Activated CD4-positive, alpha-beta T cell treated with anti-CD3 and anti-CD28 coated beads for 36 hours (primary cell): ENCODE measurements around the gene VSIG10. TPM values are rescaled to one million over a fixed set of nuclear protein-coding genes. Genes with fewer than 3 reads are reported as not detected.

Experiments used
- ATAC-seq: fragments of 200-7000 bp; cut with Tn5 transposase; one replicate; pipeline ENCODE4 v1.10.0; 2021; ENCODE audit warnings: mild to moderate bottlenecking, moderate library complexity
- CTCF ChIA-PET: fragments of 350-600 bp; sonication (Branson Sonifier 250); formaldehyde crosslinking; loops from one replicate; lab custom pipeline; 2021; ENCODE audit warnings: antibody characterized with exemption; lab: Charles Lee
- POLR2A ChIA-PET: fragments of 350-600 bp; sonication (Branson Sonifier 250); formaldehyde crosslinking; loops from one replicate; lab custom pipeline; 2021; ENCODE audit warnings: antibody characterized with exemption, inconsistent platforms; lab: Charles Lee
- DNase-seq: peaks from one replicate; pipeline ENCODE4 v3.0.0-alpha.2; 2020
- H3K27ac Mint-ChIP-seq: one replicate; pipeline ENCODE4 v1.8.0; 2021; ENCODE audit warnings: mixed read lengths
- H3K27me3 Mint-ChIP-seq: one replicate; pipeline ENCODE4 v1.8.0; 2021; ENCODE audit warnings: mixed read lengths
- H3K36me3 Mint-ChIP-seq: one replicate; pipeline ENCODE4 v1.8.0; 2021; ENCODE audit warnings: low read depth, mixed read lengths
- H3K4me1 Mint-ChIP-seq: one replicate; pipeline ENCODE4 v1.8.0; 2021; ENCODE audit warnings: mixed read lengths
- H3K4me3 Mint-ChIP-seq: one replicate; pipeline ENCODE4 v1.8.0; 2021; ENCODE audit warnings: mild to moderate bottlenecking, moderate library complexity, mixed read lengths
- H3K9me3 Mint-ChIP-seq: one replicate; pipeline ENCODE4 v1.8.0; 2021; ENCODE audit warnings: low read depth, mixed read lengths
- intact Hi-C, 2 experiments: fragments of 100-400 bp; cut with DNase I in 1 of 2; cut with micrococcal nuclease in 1 of 2; formaldehyde crosslinking; loops; one replicate each; pipeline versions ENCODE4 v1.14.2 to v1.15.1; 2022 to 2024; cut with DNase I, micrococcal nuclease
- total RNA-seq, 2 experiments: library from RNA; stranded (reverse); gene quantifications; one replicate each; pipeline ENCODE4 v1.2.3, GENCODE V29; 2021

VSIG10 gene
- total RNA-seq, 2 experiments from 2014 or later = 6.5 to 8.2 TPM

DNA sequence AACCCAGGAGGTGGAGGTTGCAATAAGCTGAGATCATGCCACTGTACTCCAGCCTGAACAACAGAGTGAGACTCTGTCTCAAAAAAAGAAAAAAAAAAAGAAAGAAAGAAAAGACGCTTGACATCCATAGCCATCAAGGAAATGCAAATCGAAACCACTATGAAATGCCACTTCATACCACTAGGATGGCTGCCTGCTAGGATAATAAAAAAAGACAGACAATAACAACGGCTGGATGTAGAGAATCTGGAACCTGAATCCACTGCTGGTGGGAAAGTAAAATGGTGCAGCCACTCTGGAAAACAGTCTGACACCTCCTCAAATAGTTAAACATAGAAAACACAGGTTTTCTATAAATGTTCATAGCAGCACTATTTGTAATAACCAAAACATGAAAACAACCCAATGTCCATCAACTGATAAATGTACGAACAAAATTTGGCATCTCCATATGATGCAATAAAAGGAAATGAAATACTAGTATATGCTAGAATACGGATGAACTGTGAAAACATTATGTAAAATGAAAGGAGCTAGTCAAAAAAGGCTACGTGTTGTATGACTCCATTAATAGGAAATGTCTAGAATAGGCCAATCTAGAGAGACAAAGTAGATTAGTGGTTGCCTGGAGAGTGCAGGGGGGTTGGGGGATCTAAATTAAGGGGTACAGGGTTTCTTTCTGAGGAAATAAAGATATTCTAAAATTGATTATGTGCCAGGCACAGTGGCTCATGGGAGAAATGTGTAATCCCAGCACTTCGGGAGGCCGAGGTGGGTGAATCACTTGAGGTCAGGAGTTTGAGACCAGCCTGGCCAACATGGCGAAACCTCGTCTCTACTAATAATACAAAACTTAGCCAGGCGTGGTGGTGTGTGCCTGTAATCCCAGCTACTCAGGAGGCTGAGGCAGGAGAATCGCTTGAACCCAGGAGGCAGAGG is 52.6 kb downstream of the VSIG10 start:
- peaks cover 49% of the 10 kb centered on the region for H3K36me3 Mint-ChIP-seq
- ChIA-PET CTCF (interaction anchor here (1.0 kb wide), 1 partner anchor 12 kb away, joined by 4 read pairs; no protein-coding TSS in a partner anchor), POLR2A (interaction anchor here (0.6 kb wide), 1 partner anchor 8 kb away, joined by 3 read pairs; no protein-coding TSS in a partner anchor)
- DNase-seq (no peak), ATAC-seq (peak; percentile 15)
- peak overlapping the region; percentile 83 for H3K27ac Mint-ChIP-seq
- H3K4me3 Mint-ChIP-seq = peak overlapping the region; percentile 15
- no peaks in the 10 kb centered on the region for H3K27me3 Mint-ChIP-seq
- H3K9me3 Mint-ChIP-seq = no peaks in the 10 kb centered on the region
- intact Hi-C loops = no loop called here
- peaks cover 48% of the 10 kb centered on the region for H3K4me1 Mint-ChIP-seq

DNA sequence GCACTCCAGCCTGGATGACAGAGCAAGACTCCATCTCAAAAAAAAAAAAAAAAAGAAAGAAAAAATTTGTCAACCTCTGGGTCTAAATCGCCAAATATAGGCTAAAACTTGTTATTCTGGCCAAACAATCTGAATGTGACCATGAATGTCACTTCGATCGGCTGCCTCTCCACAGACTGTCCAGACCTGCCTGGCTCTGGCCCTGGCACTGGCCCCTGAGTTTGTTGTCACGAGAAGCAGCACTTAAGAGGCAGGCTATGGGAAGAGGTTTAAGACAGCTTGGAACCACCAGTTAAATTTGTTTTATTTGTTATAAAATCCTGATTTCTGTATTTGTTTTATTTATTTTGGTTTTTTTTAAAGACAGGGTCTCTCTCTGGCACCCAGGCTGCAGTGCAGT is 57.4 kb downstream of the VSIG10 start:
- Mint-ChIP-seq H3K27ac (peak overlapping the region; percentile 91), H3K4me1 (peaks cover 59% of the 10 kb centered on the region)
- POLR2A ChIA-PET = interaction anchor here (0.6 kb wide), 1 partner anchor 29 kb away, joined by 10 read pairs; no protein-coding TSS in a partner anchor

DNA sequence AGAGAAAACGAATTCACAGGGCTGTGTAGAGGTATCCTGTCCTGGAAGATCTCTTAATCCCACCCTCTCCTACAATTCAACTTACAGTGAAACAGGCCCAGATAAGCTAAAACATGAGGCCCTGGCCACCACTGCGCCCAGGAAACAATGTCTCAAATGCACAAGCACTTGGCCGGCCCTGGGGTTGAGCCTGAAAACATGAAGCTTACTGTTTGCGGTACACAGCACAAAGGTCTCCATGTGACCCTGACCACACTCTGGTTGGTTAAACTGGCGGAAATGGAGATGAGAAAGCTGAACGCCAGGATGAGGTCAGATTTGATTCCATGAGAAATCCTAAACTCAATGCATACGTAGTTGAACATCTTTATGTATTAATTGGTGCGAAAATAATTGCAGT is 59.2 kb downstream of the VSIG10 start:
- Mint-ChIP-seq H3K4me1 (peaks cover 54% of the 10 kb centered on the region), H3K27me3 (no peaks in the 10 kb centered on the region), H3K36me3 (peaks cover 61% of the 10 kb centered on the region), H3K27ac (peak overlapping the region; percentile 97), H3K9me3 (no peaks in the 10 kb centered on the region), H3K4me3 (peak overlapping the region; percentile 33)
- no peak for ATAC-seq
- POLR2A ChIA-PET = interaction anchor here (0.6 to 2.6 kb wide), 10 partner anchors 9 to 1969 kb away, joined by 3 to 18 read pairs (median 4); partner anchors contain the start of gene WSB2
- DNase-seq = no peak
- CTCF ChIA-PET = interaction anchor here (0.8 to 1.8 kb wide), 7 partner anchors 8 to 169 kb away, joined by 4 to 10 read pairs (median 5); no protein-coding TSS in a partner anchor
- intact Hi-C loops = loop anchor here (1.0 to 10.0 kb wide), 4 partner anchors 8 to 1970 kb away; partner anchors contain the start of gene RFC5 (in 1 of the 2)

More for the DNA sequence above, 57.4 kb downstream of the VSIG10 start:
- peaks cover 69% of the 10 kb centered on the region for H3K36me3 Mint-ChIP-seq
- H3K27me3 Mint-ChIP-seq = no peaks in the 10 kb centered on the region
- DNase-seq = no peak
- CTCF ChIA-PET = interaction anchor here (1.2 to 1.9 kb wide), 4 partner anchors 10 to 330 kb away, joined by 3 to 9 read pairs (median 5); partner anchors contain the start of gene SUDS3
- no peak overlapping the region for H3K4me3 Mint-ChIP-seq
- no peaks in the 10 kb centered on the region for H3K9me3 Mint-ChIP-seq
- ATAC-seq = no peak
- intact Hi-C loops = loop anchor here in 1 of 2 experiments (10.0 kb wide), 1 partner anchor 1968 kb away; no protein-coding TSS in a partner anchor

DNA sequence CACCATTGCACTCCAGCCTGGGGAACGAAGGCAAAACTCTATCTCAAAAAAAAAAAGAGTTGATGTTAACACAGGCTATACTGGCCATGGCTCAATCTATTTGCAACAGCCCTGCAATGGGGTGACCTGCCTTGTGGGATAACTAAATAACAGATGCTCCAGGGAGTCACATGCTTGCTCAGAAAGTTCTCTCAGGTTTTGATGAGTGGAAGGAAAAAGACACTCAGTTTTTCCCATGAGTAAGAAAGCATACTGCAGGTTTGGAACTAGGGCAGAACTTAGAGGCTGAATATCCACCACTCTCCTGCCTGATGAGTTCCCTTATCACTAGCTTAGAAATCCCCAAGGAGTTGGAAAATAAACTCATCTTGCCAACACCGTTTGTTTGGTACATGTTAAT is 59.7 kb downstream of the VSIG10 start:
- ChIA-PET CTCF (interaction anchor here (1.4 to 1.8 kb wide), 4 partner anchors 10 to 169 kb away, joined by 4 to 7 read pairs (median 5); no protein-coding TSS in a partner anchor), POLR2A (interaction anchor here (0.6 to 2.6 kb wide), 9 partner anchors 8 to 1970 kb away, joined by 3 to 18 read pairs (median 5); partner anchors contain the start of gene WSB2)
- peaks cover 53% of the 10 kb centered on the region for H3K4me1 Mint-ChIP-seq

DNA sequence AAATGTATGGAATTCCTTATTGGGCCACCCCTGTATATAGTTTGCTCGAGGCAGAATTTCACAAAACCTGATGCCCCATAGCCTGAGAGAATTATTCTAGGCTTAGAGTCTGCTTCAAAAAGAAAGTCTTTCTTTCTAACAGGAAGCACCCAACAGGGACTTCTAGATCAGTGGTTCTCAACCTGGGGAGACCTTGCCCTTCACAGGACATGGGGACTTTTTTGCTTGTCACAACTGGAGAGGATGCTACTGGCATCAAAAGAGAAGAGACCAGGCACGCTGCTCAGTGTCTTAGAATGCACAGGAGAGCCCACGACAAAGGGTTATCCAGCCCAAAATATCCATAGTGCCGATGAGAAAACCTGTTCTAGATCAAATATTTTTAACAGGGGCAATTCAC is 61.7 kb downstream of the VSIG10 start:
- Mint-ChIP-seq H3K27me3 (no peaks in the 10 kb centered on the region), H3K27ac (peak overlapping the region; percentile 88), H3K9me3 (no peaks in the 10 kb centered on the region), H3K36me3 (peaks cover 70% of the 10 kb centered on the region), H3K4me3 (no peak overlapping the region), H3K4me1 (peaks cover 60% of the 10 kb centered on the region)
- DNase-seq = no peak
- no peak for ATAC-seq
- ChIA-PET POLR2A (no interaction called here), CTCF (no interaction called here)
- intact Hi-C loops = loop anchor here in 1 of 2 experiments (10.0 kb wide), 1 partner anchor 1973 kb away; no protein-coding TSS in a partner anchor

More for the DNA sequence above, 59.7 kb downstream of the VSIG10 start:
- ATAC-seq (peak; percentile 67), DNase-seq (peak; percentile 51)
- H3K27ac Mint-ChIP-seq = peak overlapping the region; percentile 97
- intact Hi-C loops = loop anchor here (1.0 to 10.0 kb wide), 4 partner anchors 8 to 1971 kb away; partner anchors contain the start of gene RFC5 (in 1 of the 2)
- H3K9me3 Mint-ChIP-seq = no peaks in the 10 kb centered on the region
- no peaks in the 10 kb centered on the region for H3K27me3 Mint-ChIP-seq
- H3K4me3 Mint-ChIP-seq = peak overlapping the region; percentile 33
- peaks cover 60% of the 10 kb centered on the region for H3K36me3 Mint-ChIP-seq

DNA sequence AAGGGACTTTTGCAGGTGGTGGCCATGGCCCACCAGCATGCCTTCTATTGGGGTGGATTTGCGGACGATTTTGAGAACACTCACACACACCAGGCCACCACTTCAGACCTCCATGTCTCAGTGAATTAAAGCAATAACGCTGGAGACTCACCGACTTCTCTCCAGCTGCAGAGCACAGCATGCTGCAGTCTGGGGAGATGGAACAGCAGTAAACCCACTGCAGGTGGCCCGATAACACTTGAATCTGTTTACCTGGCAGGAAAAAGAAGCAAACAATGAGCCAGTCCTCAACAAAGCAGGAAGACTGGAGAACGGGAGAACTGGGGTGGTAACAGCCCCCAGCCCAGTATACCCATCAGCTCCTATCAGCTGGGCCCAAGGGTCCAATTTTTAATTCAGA is 65.7 kb downstream of the VSIG10 start:
- Mint-ChIP-seq H3K27ac (peak overlapping the region; percentile 19), H3K4me1 (peaks cover 62% of the 10 kb centered on the region), H3K27me3 (no peaks in the 10 kb centered on the region), H3K4me3 (no peak overlapping the region), H3K36me3 (peaks cover 83% of the 10 kb centered on the region), H3K9me3 (peaks cover 2% of the 10 kb centered on the region)
- POLR2A ChIA-PET = no interaction called here
- intact Hi-C loops = loop anchor here in 1 of 2 experiments (5.0 to 10.0 kb wide), 2 partner anchors 161 to 1953 kb away; no protein-coding TSS in a partner anchor
- CTCF ChIA-PET = interaction anchor here (5.9 kb wide), 1 partner anchor 17 kb away, joined by 48 read pairs; no protein-coding TSS in a partner anchor
- no peak for ATAC-seq
- DNase-seq = no peak

DNA sequence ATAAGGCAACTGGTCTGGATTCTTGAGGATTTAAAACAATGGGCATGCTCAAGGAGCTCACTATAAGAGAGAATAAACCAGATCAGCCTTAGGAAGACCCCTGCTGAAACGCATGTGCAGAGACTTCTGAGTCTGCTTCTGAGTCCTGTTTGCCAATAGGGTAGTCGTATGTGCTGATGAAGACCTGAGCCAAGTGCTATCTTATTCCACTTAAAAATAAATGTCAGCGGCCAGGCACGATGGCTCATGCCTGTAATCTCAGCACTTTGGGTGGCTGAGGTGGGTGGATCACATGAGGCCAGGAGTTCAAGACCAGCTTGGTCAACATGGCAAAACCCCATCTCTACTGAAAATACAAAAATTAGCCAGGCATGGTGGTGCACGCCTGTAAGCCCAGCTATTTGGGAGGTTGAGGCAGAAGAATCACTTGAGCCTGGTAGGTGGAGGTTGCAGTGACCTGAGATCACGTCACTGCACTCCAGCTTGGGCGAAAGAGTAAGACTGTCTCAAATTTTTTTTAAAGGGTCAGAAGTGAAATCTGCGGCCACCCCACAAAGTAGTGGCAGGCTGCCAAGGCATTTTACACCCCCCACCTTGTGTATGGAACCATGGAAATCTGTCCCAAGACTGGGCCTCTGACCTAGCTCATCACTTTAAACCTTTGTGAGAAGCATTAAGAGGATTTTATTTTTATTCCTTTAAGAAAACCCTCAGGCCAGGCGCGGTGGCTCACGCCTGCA is 67.0 kb downstream of the VSIG10 start:
- CTCF ChIA-PET = interaction anchor here (0.7 to 5.9 kb wide), 4 partner anchors 9 to 23 kb away, joined by 3 to 48 read pairs (median 4); no protein-coding TSS in a partner anchor
- peaks cover 59% of the 10 kb centered on the region for H3K4me1 Mint-ChIP-seq
- peaks cover 80% of the 10 kb centered on the region for H3K36me3 Mint-ChIP-seq
- H3K27ac Mint-ChIP-seq = peak overlapping the region; percentile 89
- POLR2A ChIA-PET = interaction anchor here (0.6 to 3.1 kb wide), 3 partner anchors 8 to 841 kb away, joined by 8 to 14 read pairs (median 9); no protein-coding TSS in a partner anchor
- intact Hi-C loops = loop anchor here in 1 of 2 experiments (5.0 to 10.0 kb wide), 2 partner anchors 160 to 1952 kb away; no protein-coding TSS in a partner anchor
- no peaks in the 10 kb centered on the region for H3K27me3 Mint-ChIP-seq
- peaks cover 2% of the 10 kb centered on the region for H3K9me3 Mint-ChIP-seq
- ATAC-seq (no peak), DNase-seq (no peak)
- no peak overlapping the region for H3K4me3 Mint-ChIP-seq

DNA sequence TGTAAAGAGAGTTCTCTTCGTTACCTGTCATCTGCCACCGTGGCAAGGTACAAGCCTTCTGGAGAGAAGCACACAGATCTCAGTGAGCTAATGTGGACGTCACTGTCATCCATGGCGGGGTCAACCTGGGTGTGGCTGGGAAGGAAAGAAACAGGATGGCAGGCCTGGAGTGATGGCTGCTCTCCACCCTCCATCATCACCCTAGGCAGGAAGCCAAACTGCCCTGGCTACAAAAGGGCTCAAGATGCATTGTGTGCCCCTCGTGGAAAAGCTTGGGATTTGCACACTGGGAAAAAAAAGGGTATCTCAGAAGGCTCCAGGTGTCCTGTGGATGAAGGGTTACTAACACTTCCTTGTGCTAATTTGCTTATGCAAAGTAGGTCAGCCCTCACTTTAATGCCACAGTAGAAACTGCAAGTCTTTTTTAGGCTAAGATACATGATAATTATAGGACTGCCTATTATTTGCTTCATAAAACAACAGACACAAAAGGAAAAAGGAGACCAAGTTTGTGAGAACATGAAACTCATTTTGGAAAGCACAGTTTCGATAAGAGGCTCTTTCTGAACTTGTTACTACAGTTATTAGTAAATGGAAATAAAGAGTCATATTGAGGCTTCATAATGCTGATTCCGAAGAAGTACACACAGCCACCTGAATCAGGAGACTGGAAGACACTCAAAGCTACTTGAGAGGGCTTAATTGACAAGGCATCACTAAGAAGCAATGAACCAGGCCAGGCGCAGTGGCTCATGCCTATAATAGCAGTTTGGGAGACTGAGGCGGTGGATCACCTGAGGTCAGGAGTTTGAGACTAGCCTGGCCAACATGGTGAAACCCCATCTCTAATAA is 68.4 kb downstream of the VSIG10 start:
- ChIA-PET POLR2A (interaction anchor here (0.6 to 3.1 kb wide), 7 partner anchors 8 to 69 kb away, joined by 3 to 14 read pairs (median 3); partner anchors contain the start of gene WSB2), CTCF (interaction anchor here (1.0 to 5.9 kb wide), 8 partner anchors 10 to 161 kb away, joined by 3 to 48 read pairs (median 5); partner anchors contain the start of gene RFC5)
- H3K4me1 Mint-ChIP-seq = peaks cover 55% of the 10 kb centered on the region
- DNase-seq (peak; percentile 60), ATAC-seq (peak; percentile 89)
- H3K36me3 Mint-ChIP-seq = peaks cover 81% of the 10 kb centered on the region
- peak overlapping the region; percentile 89 for H3K27ac Mint-ChIP-seq
- intact Hi-C loops = loop anchor here (1.0 to 10.0 kb wide), 7 partner anchors 9 to 1951 kb away; partner anchors contain the start of genes RFC5 (in 1 of the 2) and WSB2 (in 1 of the 2)
- H3K4me3 Mint-ChIP-seq = peak overlapping the region; percentile 22
- peaks cover 2% of the 10 kb centered on the region for H3K9me3 Mint-ChIP-seq
- H3K27me3 Mint-ChIP-seq = no peaks in the 10 kb centered on the region

DNA sequence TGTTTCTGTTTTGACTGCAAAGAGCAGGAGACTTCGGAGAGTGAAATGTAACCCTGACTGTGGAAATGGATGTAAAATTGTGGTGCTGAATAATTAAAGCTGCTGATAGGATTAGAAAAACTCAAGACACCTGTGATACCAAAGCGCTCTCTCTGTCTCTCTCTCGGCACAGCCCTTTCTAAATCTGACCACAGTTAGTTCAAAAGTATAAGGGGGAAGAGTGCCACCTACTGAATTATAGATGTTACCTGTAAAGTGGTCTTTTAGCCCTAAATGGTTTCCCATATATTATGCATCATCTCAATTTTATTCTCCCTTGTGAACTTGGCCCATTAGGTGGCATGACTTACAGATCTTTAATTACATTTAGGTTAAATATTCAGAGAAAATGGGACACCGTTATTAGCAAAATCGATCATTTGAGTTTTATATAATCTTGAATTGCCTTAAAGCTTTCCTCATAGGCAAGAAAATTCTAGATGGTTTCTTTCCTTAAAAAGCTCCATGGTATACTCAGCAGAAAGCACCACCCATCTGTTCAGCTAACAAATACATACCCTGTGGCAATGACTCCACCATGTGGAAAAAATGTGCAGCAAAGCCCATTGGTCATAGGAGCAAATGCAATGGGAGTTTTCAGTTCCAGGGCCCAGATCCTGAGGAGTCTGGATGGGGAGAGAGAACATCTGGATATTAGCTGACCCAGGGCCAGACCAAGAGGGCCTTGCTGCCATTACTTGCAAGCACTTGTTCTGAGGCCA is 69.2 kb downstream of the VSIG10 start:
- POLR2A ChIA-PET = interaction anchor here (0.6 to 3.1 kb wide), 5 partner anchors 7 to 70 kb away, joined by 3 to 8 read pairs (median 3); partner anchors contain the start of gene RFC5
- peak; percentile 15 for ATAC-seq
- peak overlapping the region; percentile 89 for H3K27ac Mint-ChIP-seq
- peaks cover 58% of the 10 kb centered on the region for H3K4me1 Mint-ChIP-seq
- peaks cover 2% of the 10 kb centered on the region for H3K9me3 Mint-ChIP-seq
- no peak for DNase-seq
- CTCF ChIA-PET = interaction anchor here (0.7 to 5.9 kb wide), 8 partner anchors 9 to 184 kb away, joined by 3 to 48 read pairs (median 4); partner anchors contain the start of gene RFC5
- intact Hi-C loops = loop anchor here (1.0 to 10.0 kb wide), 7 partner anchors 10 to 1950 kb away; partner anchors contain the start of genes RFC5 (in 1 of the 2) and WSB2 (in 1 of the 2)
- no peaks in the 10 kb centered on the region for H3K27me3 Mint-ChIP-seq
- peaks cover 85% of the 10 kb centered on the region for H3K36me3 Mint-ChIP-seq
- H3K4me3 Mint-ChIP-seq = peak overlapping the region; percentile 22
